ENCODE measurements around the gene ARHGAP44.

The ARHGAP44 gene

DNA sequence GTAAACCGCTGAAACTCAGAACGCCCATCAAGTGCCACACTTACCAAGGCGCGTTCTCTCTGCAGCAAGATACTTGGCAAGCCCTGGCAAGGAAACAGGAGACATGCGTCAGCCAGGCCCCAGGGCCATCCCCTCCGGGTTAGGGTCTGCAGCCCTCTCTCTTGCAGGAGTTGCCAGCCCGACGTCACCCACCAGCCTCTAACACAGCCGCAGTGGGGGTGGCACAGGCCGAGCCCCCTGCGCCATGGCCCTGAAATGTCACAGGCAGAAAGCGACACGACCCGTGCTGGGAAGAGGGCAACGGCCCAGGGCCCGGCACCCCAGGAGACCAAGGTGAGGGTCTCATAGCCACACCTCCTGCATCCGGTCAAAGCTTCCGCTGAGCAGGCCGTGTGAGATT lies 206.6 kb downstream of the ARHGAP44 start:
- POLR2A ChIA-PET (ENCODE audit: low non-redundant PET), result no interaction called here
- H3K27ac ChIP-seq, result no peak overlapping the region
- DNase-seq (ENCODE audit: low spot score), result no peak
- CTCF ChIA-PET, result no interaction called here
- TF ChIP-seq, protein P1, sequence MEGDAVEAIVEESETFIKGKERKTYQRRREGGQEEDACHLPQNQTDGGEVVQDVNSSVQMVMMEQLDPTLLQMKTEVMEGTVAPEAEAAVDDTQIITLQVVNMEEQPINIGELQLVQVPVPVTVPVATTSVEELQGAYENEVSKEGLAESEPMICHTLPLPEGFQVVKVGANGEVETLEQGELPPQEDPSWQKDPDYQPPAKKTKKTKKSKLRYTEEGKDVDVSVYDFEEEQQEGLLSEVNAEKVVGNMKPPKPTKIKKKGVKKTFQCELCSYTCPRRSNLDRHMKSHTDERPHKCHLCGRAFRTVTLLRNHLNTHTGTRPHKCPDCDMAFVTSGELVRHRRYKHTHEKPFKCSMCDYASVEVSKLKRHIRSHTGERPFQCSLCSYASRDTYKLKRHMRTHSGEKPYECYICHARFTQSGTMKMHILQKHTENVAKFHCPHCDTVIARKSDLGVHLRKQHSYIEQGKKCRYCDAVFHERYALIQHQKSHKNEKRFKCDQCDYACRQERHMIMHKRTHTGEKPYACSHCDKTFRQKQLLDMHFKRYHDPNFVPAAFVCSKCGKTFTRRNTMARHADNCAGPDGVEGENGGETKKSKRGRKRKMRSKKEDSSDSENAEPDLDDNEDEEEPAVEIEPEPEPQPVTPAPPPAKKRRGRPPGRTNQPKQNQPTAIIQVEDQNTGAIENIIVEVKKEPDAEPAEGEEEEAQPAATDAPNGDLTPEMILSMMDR (conservative IDR thresholded peaks at IDR 0.05; ENCODE audit: low read depth), result no peak

DNA sequence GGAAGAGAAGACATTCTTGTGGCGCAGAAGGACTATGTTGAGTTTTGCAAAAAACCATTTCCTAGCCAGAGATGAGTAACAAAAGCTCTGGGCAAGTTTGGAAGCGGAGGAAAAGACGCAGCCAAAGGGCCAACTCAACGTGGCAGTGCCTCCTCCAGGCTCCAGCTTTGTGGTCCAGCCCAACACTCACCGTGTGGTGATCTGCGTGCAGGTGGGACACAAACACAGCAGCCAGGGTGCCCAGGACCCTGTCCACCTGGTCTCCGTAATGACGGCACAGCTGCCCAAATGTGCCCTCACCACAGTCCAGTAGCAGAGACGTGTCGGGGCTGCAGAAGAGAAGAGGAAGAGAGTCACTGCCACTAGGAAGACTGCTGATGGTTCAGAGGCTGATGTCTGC lies 207.1 kb downstream of the ARHGAP44 start:
- no peak for DNase-seq (ENCODE audit: low spot score)
- ChIA-PET CTCF (interaction anchor here (0.7 kb wide), 1 partner anchor 739 kb away, joined by 3 read pairs; no protein-coding TSS in a partner anchor), POLR2A (ENCODE audit: low non-redundant PET) (no interaction called here)
- no peak overlapping the region for H3K27ac ChIP-seq
- TF ChIP-seq, protein P1 (conservative IDR thresholded peaks at IDR 0.05; ENCODE audit: low read depth), result no peak

DNA sequence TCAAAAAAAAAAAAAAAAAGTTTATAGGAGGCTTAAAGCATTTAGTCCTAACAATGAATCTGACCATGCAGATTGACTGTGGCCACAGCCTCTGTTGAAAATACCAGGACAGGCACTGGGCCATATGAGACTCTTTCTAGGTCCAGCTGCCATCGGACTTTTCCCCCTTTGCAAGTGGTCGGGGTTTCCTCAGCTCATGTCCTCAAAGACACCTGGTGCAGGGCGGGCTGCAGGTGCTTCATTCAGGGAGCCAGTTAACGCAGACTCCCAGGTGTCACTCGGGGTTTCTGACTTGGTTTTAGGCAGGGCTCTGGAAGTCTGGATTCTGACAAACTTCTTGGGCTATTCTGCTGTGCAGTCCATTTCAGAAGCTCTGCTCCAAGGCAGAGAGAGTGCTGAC lies 207.6 kb downstream of the ARHGAP44 start:
- no peak for DNase-seq (ENCODE audit: low spot score)
- ChIA-PET POLR2A (ENCODE audit: low non-redundant PET) (no interaction called here), CTCF (interaction anchor here (0.5 to 0.7 kb wide), 2 partner anchors 739 to 970 kb away, joined by 3 to 4 read pairs; no protein-coding TSS in a partner anchor)
- H3K27ac ChIP-seq, result no peak overlapping the region
- TF ChIP-seq, protein P1 (conservative IDR thresholded peaks at IDR 0.05; ENCODE audit: low read depth), result no peak

DNA sequence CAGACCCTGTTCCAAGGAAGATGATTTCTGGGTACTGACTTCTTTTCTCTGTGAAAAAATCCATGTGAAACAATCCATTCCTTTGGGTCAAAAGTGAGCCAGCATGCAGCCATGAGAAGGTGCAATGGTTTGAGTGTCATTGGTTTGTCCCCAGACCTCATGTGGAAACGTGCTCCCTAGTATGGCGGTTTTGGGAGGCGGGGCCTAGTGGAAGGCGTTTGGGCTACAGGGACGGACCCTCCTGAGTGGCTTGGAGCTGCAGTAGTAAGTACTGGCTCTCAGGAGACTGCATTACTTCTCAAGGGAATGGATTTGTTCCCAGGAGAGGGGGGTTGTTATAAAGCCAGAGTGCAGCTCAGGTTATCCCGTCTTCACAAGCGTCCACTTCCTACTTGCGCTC lies 209.2 kb downstream of the ARHGAP44 start:
- CTCF ChIA-PET, result interaction anchor here (0.9 kb wide), 1 partner anchor 70 kb away, joined by 7 read pairs; no protein-coding TSS in a partner anchor
- POLR2A ChIA-PET (ENCODE audit: low non-redundant PET), result no interaction called here
- DNase-seq (ENCODE audit: low spot score), result no peak
- no peak overlapping the region for H3K27ac ChIP-seq
- TF ChIP-seq, protein P1 (conservative IDR thresholded peaks at IDR 0.05; ENCODE audit: low read depth), result no peak

DNA sequence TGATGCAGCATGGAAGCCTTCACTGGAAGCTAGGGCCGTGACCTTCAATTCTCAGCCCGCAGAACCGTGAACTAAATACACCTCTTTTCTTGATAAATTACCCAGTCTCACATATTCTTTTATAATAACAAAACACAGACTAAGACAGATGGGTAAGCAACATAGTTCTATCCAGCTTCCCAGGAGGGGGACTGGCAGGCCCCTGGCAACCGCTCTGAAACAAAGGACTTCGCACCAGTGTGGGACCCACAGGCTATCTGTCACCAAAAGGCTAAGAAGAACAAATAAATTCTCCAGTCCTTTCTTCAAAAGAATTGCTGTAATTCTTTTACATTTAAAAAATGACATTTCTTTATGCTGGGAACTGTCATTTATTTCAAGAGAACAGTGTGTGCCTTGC lies 209.6 kb downstream of the ARHGAP44 start:
- no peak overlapping the region for H3K27ac ChIP-seq
- DNase-seq (ENCODE audit: low spot score), result no peak
- ChIA-PET POLR2A (ENCODE audit: low non-redundant PET) (no interaction called here), CTCF (interaction anchor here (0.6 to 0.9 kb wide), 2 partner anchors 70 to 743 kb away, joined by 3 to 7 read pairs; no protein-coding TSS in a partner anchor)
- TF ChIP-seq, protein P1 (conservative IDR thresholded peaks at IDR 0.05; ENCODE audit: low read depth), result no peak

DNA sequence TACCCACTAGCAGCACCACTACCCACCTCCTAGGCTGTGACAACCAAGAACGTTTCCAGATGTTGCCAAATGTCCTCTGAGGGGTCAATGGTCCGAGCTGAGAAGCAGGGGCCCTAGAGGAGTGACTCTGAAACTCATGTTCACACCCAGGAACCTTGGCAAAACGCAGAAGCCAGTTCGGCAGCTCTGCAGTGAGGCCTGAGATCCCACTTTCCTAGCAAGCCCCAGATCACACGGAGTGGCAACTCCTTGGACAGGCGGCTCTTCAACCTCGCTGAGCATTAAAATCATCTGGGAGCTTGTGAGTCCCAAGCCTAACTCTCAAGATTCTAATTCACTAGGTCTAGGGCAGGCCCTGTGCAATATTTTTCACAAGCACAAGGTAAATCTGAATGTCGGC lies 211.3 kb downstream of the ARHGAP44 start:
- POLR2A ChIA-PET (ENCODE audit: low non-redundant PET), result no interaction called here
- CTCF ChIA-PET, result no interaction called here

More for the DNA sequence above, 211.3 kb downstream of the ARHGAP44 start:
- TF ChIP-seq, protein P1 (conservative IDR thresholded peaks at IDR 0.05; ENCODE audit: low read depth), result no peak
- no peak for DNase-seq (ENCODE audit: low spot score)
- H3K27ac ChIP-seq, result no peak overlapping the region

Measured in RWPE1 (cell line).